Peyer's patch (tissue), 4 donors: ENCODE measurements around the gene OR4F15. TPM values are rescaled to one million over a fixed set of nuclear protein-coding genes. Genes with fewer than 3 reads are reported as not detected.
"Not testable (repeated sequence)": the region's sequence is repeated elsewhere in the genome, so short reads cannot be mapped to it uniquely, and the experiment has no call there.

ENCODE experiments used
- DNase-seq, 3 donors: peaks; one replicate each; pipeline ENCODE4 v3.0.0-alpha.2; 2017 to 2019
- H3K27ac ChIP-seq, 4 donors: fragments of 200-600 bp; sonication (generic); one replicate each; pipeline ENCODE4 v1.5.1; 2016 to 2019
- H3K27me3 ChIP-seq, 2 donors: fragments of 200-600 bp; sonication (generic); one replicate each; pipeline ENCODE4 v1.5.1; 2019
- H3K36me3 ChIP-seq, 3 donors: fragments of 200-600 bp; sonication (generic); one replicate each; pipeline ENCODE4 v1.5.1; 2016 to 2019
- H3K4me1 ChIP-seq, 4 donors: fragments of 200-600 bp; sonication (generic); one replicate each; pipeline ENCODE4 v1.5.1; 2016 to 2019
- H3K4me3 ChIP-seq, 4 donors: fragments of 200-600 bp; sonication (generic); 1 replicate in 3 of 4; 2 replicates in 1 of 4; pipeline ENCODE4 v1.5.1; 2016 to 2019; ENCODE audit warnings: mild to moderate bottlenecking in 1 of 4
- H3K9me3 ChIP-seq, 4 donors: fragments of 200-600 bp; sonication (generic); one replicate each; pipeline ENCODE4 v1.5.1; 2016 to 2019; ENCODE audit warnings: mild to moderate bottlenecking in 1 of 4
- CTCF ChIP-seq, 6 experiments: fragments of 450-650 bp in 4 of 6; fragments of 200-600 bp in 2 of 6; sonication (generic) in 1 of 6; IDR thresholded peaks; one replicate each; pipeline ENCODE4 v1.5.1; 2017 to 2019; ENCODE audit warnings: antibody characterized with exemption in 6 of 6, mild to moderate bottlenecking in 3 of 6, moderate library complexity in 1 of 6
- POLR2A ChIP-seq, 2 donors: fragments of 450-650 bp; IDR thresholded peaks; one replicate each; pipeline ENCODE4 v1.5.1; 2017; ENCODE audit warnings: antibody characterized with exemption in 2 of 2, mild to moderate bottlenecking in 2 of 2, moderate library complexity in 2 of 2
- total RNA-seq, 4 donors: library from RNA; depleted of rRNA; stranded (reverse); fragments of >200 nt; gene quantifications; one replicate each; pipeline ENCODE4 v1.1.0, GENCODE V29; 2016

Gene OR4F15
- total RNA-seq: not detected

GRCh38 chr15:101811902-101812301, at the start of gene OR4F15:
TSS of gene OR4F15 (plus strand) at chr15:101812202. CDS start at chr15:101818187, 5,985 bp downstream.
- DNase-seq: no peak
- TF ChIP-seq CTCF (IDR thresholded peaks at IDR 0.05) (no peak), POLR2A (IDR thresholded peaks at IDR 0.05) (no peak)
- H3K9me3 ChIP-seq: no peaks in the 10 kb centered on the region
- no peaks in the 10 kb centered on the region for H3K36me3 ChIP-seq
- H3K27ac ChIP-seq: no peak within 1 kb of the TSS
- no peaks in the 10 kb centered on the region for H3K27me3 ChIP-seq
- H3K4me3 ChIP-seq: no peak within 1 kb of the TSS
- no peaks in the 10 kb centered on the region for H3K4me1 ChIP-seq

- not testable (repeated sequence) for H3K27me3 ChIP-seq, H3K27ac ChIP-seq, H3K9me3 ChIP-seq, H3K4me1 ChIP-seq, H3K4me3 ChIP-seq, H3K36me3 ChIP-seq, DNase-seq
Observed at GRCh38 chr15:101764669-101765339, 47.2 kb upstream of the OR4F15 start.

GRCh38 chr15:101765340-101765671, 46.7 kb upstream of the OR4F15 start:
- H3K9me3 ChIP-seq, H3K27ac ChIP-seq, H3K27me3 ChIP-seq, H3K36me3 ChIP-seq, H3K4me3 ChIP-seq, DNase-seq, H3K4me1 ChIP-seq: not testable (repeated sequence)

- Histone ChIP-seq H3K36me3 (no peaks in the 10 kb centered on the region), H3K27ac (no peak overlapping the region), H3K9me3 (no peaks in the 10 kb centered on the region), H3K27me3 (no peaks in the 10 kb centered on the region), H3K4me1 (no peaks in the 10 kb centered on the region), H3K4me3 (no peak overlapping the region)
- TF ChIP-seq POLR2A (IDR thresholded peaks at IDR 0.05): no peak
- no peak for TF ChIP-seq CTCF (IDR thresholded peaks at IDR 0.05)
- peak in 1 of 3 donors; percentile 31 for DNase-seq
Observed at GRCh38 chr15:101765772-101766456, 46.1 kb upstream of the OR4F15 start.

- TF ChIP-seq CTCF (IDR thresholded peaks at IDR 0.05): peak in 3 of 6 experiments; percentile 15 to 30 (median 19)
- not testable (repeated sequence) for H3K27ac ChIP-seq, H3K4me3 ChIP-seq, H3K36me3 ChIP-seq, H3K9me3 ChIP-seq, H3K4me1 ChIP-seq, H3K27me3 ChIP-seq
- DNase-seq: peak in 1 of 3 donors; percentile 45
Observed at GRCh38 chr15:101767083-101767640, 44.8 kb upstream of the OR4F15 start.

GRCh38 chr15:101772921-101773320, 39.1 kb upstream of the OR4F15 start:
- TF ChIP-seq CTCF (IDR thresholded peaks at IDR 0.05) (no peak), POLR2A (IDR thresholded peaks at IDR 0.05) (no peak)
- H3K4me1 ChIP-seq: no peaks in the 10 kb centered on the region
- no peaks in the 10 kb centered on the region for H3K27me3 ChIP-seq
- H3K9me3 ChIP-seq: no peaks in the 10 kb centered on the region
- no peaks in the 10 kb centered on the region for H3K36me3 ChIP-seq
- H3K27ac ChIP-seq: no peak overlapping the region
- DNase-seq: no peak
- no peak overlapping the region for H3K4me3 ChIP-seq
